Stimulated activated CD8-positive, alpha-beta memory T cell treated with anti-CD3 and anti-CD28 coated beads, Interleukin-15, amount 100 ng/mL, for 4 hours (primary cell): ENCODE measurements around the gene ATXN7L3.
"Not testable (repeated sequence)": the region's sequence is repeated elsewhere in the genome, so short reads cannot be mapped to it uniquely, and the experiment has no call there.

Experiments
- DNase-seq, 2 donors: peaks; one replicate each; pipeline ENCODE4 v3.0.0-alpha.2; 2020; ENCODE audit warnings: low read depth in 2 of 2

Gene ATXN7L3

DNA sequence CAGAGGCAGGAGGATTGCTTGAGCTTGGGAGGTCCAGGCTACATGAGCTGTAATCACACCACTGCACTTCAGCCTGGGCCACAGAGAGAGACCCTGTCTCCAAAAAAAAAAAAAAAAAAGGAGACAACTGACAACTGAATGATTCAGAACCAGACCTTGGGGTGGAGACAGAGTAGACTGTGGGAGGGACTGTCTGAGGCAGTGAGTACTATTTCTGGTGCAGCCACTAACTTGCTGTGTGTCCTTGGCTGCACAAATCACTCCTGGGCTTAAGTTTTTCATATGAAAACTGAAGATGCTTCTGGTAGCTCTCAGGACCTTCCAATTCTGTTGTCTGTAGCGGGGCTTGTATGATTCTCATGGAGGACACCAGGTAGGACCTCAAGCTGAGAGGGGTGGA is 23.4 kb downstream of the ATXN7L3 start:
- DNase-seq = no peak

DNA sequence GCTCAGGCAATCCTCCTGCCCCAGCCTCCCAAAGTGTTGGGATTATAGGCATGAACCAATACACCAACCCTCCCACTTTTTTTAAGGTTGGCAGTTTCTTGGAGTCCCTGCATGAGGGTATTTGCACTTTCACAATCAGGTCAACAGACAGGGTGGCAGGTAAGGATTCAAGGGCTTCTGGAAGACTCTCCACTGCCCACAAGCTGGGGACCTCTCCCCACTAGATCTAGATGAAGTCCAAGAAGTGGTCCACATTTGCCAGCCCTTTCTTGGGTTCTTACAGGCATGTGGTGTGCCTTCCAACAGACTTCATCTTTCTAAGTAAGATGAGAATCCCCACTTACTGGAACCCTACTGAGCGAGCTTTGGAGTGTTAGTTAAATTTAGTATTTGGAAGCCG is 25.3 kb downstream of the ATXN7L3 start:
- DNase-seq = no peak

DNA sequence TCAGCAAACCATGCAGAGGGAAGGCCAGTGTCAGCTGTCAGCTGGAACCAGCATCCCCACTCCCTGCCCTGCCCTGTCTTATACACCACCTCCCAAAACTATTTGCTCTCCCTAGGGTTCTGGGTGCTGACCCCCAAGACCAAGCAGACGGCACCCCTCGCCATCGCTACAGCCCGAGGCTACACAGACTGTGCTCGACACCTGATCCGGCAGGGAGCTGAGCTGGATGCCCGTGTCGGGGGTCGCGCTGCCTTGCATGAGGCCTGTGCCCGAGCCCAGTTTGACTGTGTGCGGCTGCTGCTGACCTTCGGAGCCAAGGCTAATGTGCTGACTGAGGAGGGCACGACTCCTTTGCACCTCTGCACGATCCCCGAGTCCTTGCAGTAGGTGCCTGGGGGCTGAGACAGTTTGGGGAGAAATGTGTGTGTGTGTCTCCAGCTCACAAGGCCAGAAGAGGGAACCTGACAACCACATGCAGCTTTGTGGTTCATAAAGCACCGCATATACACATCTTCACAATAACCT is 27.7 kb downstream of the ATXN7L3 start:
- no peak for DNase-seq

DNA sequence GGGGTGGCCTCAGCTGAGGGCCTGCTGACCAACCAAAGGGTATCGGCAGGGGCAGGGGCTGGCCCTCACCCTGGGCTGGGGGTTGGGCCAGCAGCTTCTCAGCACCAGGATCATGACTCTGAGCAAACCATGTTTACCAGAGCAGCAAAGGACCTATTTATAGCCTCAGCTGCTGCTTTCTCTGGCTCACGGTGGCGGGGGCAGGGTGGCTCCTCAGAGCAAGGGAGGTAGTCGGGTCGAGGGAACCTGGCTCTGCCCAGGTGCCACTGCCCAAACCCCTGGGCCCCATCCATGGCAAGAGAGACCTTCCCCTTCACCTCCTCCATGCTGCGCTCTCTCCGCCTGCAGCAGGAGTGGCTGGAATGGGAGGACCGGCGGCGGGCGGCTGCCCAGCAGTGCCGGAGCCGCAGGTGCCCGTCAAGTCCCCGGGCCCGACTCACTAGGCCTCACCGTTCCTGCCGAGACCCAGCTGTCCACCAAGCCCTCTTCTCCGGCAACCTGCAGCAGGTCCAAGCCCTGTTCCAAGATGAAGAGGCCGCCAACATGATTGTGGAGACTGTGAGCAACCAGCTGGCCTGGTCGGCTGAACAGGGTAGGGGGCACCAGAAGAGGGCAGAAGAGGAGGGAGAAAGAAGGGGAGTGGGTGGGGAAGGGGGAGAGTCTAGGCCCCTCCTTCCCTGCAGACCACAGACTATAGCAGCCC is 29.0 kb downstream of the ATXN7L3 start, which contains the start of gene ASB16:
Gene ASB16 (plus strand): TSS at position 206 of the 703 bp plus-strand sequence. CDS start 86 bp downstream, at position 292.
- DNase-seq = no peak

DNA sequence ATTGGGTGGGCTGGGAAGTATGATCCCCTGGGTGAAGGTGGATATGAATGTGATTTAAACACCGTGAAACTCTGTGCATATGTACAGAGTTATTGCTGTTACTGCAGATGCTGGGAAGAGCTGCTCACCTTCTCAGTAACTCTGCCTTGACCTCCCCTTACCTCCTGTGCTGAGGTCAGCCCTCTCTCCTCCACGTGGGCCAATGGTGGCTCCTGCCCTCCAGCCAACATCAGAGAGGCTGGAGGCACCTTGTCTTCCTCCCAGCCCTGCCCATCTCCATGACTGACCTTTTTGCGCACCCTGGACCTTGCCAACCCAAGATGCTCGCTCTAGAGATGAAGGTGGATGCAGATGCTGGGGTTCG is 29.6 kb downstream of the ATXN7L3 start:
- no peak for DNase-seq

DNA sequence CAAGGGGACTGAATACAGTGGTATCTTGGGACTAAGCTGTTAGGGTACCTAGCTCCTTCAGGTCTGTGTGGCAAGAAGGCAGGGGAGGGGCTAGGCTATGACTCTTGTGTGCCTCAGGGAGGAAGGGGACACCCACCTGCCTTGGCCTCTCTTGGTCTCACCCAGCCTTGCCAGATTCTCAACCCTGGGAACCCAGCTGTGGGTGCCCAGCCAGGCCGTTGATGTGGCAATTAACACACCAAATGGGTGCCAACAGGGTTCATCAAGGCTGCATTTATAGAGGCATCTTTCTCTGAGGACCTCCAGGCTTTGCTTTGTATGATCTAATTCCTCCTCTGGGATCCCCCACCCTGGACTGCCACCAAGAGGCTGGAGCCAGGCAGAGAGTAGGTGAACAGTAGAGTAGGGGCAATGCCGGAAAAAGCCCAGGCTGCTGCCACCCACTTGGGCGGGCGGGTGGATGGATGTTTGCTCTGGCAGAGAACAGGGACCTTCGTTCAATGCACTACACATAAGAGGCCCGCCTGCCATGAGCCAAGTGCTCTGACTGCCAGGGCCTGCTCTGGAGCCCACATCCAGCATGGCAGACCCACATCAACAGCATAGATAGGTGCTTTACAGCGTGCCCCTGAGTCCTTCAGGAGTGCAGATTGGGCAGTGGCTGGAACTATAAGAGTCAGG is 32.4 kb downstream of the ATXN7L3 start:
- no peak for DNase-seq

DNA sequence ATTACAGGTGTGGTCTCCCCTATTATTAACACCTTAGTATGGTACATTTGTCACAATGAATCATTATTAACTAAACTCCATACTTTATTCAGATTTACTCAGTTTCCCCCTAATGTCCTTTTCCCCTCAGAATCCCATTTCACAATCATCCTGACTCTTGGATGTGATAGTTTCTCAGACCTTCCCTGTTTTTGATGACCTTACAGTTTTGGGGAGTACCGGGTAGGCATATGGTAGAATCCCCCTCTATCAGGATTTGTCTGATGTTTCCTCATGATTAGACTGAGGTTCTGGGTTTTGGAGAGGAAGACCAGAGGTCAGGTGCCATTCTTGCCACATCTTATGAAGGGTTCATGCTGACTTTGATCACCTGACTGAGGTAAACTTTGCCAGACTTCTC is 35.2 kb downstream of the ATXN7L3 start:
- no peak for DNase-seq

DNA sequence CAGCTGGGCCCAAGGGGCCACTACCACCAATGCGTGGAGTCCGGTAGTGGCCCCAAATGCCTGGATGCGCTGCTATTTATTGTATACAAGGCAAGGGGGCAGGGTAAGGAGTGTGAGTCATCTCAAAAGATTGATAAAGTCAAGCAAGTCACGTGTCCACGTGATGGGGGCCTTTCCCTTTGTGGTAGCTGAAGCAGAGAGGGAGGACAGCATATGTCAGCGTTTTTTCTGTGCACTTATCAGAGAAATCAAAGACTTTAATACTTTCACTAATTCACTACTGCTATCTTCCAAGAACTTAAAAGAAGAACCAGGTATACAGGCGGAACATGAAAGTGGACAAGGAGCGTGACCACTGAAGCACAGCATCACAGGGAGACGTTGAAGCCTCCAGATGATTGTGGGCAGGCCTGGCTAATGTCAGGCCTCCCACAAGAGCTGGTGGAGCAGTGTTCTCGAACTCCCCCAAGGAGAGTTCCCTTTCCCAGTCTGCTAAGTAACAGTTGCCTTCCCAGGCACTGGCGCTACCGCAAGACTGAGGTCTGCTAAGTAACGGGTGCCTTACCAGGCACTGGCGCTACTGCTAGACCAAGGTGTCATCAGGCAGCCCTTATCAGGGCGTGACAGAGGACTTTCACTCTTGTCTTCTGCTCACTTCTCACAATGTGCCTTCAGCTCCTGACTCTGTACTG is 40.0 kb downstream of the ATXN7L3 start:
- peak in 1 of 2 donors; percentile 21 for DNase-seq

DNA sequence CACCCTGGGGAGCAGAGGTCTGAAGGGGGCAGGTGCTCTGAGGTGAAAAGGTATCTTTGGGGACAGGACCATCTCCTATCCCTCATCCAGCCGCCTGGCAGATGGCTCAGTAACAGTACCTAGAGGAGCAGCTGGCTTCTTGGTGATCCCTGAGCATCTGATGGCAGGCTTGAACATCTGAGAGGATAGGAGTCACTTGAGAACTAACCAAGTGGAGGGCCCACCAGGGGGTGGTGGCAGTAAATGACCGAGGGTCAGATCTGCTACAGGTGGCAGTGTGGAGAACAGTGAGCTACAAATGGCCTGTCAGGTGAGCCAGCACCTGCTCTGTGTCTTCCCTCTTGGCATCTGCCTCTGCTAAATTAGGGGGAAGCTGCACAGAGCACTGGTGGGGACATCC is 44.2 kb downstream of the ATXN7L3 start:
- no peak for DNase-seq

DNA sequence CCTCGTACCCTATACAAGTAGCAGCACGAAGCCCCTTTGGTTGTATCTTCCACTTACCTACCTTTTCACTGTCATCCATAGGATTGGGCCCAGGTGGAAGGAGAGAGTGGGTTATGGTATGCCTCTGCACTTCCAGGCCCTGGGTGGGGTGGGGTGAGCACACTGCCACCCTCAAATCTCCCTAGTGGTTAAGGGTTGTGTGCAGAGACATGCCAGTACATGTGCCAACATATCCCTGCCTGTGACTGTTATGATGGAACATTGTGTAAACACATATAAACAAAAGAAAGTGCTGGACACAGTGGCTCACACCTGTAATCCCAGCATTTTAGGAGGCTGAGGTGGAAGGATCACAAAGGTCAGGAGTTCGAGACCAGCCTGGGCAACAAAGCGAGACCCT is 46.8 kb downstream of the ATXN7L3 start:
- DNase-seq = no peak

DNA sequence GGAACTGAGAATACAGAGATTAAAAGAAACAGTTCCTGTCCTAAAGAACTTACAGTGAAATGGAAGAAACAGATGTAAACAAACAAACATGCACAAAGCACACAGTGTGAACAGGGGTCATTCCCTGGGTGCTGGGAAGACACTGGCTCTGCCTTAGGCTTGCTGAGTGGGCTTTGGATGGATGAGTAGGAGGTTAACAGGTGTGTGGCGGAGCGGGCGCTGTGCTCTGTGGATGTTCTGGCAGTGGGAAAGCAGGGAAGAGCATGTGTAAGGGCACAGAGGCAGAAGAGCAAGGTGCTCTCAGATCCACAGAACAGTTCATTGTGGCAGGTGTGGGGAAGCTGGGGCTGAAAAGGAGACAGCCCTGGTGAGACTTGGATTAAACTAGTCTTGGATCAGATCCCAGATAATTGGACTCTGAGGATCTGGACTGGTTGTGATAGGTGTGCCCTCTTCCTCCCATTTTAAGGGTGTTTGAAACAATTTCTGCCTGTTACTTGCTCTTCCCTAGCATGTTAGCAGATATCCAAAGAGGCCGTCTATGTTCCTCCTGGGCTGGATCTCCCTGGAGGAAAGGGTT is 49.8 kb downstream of the ATXN7L3 start:
- no peak for DNase-seq

DNA sequence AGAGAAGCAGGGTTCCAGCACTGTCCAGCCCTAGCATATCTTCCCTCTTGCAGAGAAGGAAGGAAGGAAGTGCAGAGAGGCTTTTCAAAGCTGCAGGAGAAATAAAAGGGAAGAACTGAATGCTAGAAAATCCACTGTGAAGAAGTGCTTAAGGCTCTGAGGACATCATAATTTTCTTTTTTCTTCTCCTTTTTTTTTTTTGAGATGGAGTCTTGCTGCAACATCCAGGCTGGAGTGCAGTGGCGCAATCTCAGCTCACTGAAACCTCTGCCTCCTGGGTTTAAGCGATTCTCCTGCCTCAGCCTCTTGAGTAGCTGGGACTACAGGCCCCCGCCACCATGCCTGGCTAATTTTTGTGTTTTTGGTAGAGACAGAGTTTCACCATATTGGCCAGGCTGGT is 50.6 kb downstream of the ATXN7L3 start:
- not testable (repeated sequence) for DNase-seq

DNA sequence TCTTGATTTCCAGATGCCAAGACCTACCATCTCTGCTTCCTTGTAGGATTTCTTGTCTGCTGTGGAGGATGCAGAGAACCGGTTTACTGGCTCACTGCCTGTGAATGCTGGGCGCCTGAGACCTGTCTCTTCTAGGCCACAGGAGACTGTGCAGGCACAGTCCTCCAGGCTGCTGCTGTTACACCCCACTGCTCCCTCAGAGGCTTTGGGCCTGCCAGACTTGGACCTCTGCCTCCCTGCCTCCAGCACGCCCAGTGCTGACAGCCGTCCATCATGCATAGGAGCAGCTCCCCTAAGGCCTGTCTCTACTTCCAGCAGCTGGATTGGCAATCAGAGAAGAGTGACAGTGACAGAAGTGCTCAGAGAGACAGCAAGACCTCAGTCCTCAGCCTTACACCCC is 51.9 kb downstream of the ATXN7L3 start:
- no peak for DNase-seq

DNA sequence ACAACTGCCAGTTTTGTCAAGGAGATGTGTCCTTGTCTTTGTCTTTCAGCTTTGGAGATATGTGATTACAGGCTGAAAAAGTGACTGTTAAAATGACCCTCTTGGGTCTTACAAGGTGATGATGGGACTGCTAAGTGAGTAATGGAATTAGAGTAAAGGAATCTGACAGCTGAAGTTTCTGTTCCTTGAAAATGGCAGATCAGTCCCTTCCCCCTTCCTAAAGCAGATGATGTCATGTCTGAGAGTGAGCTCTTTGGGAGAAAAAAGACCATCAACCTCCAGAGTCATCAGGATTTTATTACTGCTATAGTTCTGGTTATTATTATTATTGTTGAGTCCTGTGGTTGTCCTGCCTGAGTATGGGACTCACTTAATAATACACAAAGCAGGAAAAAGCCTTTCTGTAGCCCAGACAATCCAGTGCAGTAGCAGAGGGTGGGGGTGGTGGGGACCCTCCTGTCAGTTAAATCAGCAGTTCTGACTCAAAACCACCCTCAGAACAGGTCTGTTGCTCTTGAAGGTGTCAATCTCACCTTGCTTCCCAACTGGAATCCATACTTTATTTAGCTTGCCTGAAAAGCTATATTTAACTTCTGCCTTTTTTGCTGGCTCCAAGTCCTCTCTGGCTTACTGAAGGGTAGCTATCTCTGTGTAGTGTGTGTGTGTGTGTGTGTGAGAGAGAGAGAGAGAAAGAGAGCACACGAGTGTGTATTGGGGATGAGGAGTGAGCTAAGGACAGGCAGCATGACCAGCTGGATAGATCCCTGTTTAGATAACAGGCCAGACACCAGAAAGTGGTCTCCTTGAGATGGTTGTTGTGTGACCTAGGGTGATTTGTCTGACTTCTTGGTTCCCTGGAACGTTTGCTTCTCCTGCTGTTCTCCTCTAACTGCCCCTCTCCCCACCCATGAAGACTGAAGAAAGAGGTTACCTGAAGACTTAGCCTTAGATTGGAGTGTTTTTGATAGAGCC is 53.0 kb downstream of the ATXN7L3 start:
- no peak for DNase-seq

DNA sequence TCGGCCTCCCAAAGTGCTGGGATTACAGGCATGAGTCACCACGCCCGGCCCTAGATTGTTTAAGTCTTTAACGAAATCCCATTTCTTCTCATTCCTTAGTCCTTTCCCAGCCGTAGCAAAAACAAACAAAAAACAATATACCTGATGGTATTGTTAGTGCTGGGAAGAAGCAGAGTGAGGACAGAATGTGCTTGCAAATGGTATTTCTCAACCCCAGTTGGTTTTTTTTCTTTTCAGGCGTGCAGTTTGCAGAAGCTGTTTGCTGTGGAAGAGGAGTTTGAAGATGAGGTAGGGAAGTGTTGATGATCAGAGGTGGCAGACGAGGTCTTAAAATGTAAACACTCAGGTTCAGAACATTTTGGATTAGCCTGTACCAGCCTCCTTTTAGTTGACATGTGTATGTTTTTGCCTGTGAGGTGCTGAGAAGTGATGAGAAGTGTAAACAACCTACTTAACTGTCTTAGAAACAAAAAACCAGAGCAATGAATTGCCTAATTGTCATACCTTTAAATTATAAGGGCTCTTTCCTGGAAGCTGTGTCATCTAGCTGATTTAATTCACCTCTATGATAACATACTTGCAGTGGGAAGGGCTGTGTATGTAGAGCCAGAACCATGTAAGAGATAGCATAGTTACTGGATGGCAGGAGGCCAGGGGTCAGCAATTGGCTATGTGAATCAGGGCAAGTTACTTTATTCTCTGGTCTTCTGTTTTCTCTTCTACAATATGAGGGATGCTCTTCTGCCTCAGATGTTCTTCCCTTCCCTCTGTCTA is 54.5 kb downstream of the ATXN7L3 start:
- no peak for DNase-seq

DNA sequence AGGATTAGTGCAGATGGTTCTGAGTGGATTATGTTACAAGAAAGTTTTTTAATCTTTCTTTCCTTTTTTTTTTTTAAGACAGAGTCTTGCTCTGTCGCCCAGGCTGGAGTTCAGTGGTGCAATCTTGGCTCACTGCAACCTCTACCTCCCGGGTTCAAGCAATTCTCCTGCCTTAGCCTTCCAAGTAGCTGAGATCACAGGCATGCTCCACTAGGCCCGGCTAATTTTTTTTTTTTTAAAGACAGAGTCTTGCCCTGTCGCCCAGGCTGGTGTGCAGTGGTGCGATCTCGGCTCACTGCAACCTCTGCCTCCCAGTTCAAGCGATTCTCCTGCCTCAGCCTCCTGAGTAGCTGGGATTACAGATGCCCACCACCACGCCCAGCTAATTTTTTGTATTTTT is 55.8 kb downstream of the ATXN7L3 start:
- not testable (repeated sequence) for DNase-seq
